Measurements from ENCODE around the gene EML4.

EML4 gene

GRCh38 chr2:42225573-42225972 lies 56.4 kb downstream of the EML4 start:
- no peak for DNase-seq (ENCODE audit: low spot score)

- DNase-seq (ENCODE audit: low spot score) = no peak
Measured at GRCh38 chr2:42227491-42227890, 58.3 kb downstream of the EML4 start.

- no peak for DNase-seq (ENCODE audit: low spot score)
Measured at GRCh38 chr2:42228101-42228500, 58.9 kb downstream of the EML4 start.

GRCh38 chr2:42229949-42230348 lies 60.8 kb downstream of the EML4 start:
- DNase-seq (ENCODE audit: low spot score) = no peak

GRCh38 chr2:42230891-42231290 lies 61.7 kb downstream of the EML4 start:
- no peak for DNase-seq (ENCODE audit: low spot score)

- no peak for DNase-seq (ENCODE audit: low spot score)
Measured at GRCh38 chr2:42232024-42232423, 62.9 kb downstream of the EML4 start.

- no peak for DNase-seq (ENCODE audit: low spot score)
Measured at GRCh38 chr2:42233976-42234441, 64.9 kb downstream of the EML4 start.

- no peak for DNase-seq (ENCODE audit: low spot score)
Measured at GRCh38 chr2:42236911-42237310, 67.8 kb downstream of the EML4 start.

- DNase-seq (ENCODE audit: low spot score) = peak; percentile 26
Measured at GRCh38 chr2:42238644-42239288, 69.6 kb downstream of the EML4 start.

GRCh38 chr2:42239289-42239661 lies 70.1 kb downstream of the EML4 start:
- DNase-seq (ENCODE audit: low spot score) = no peak

- DNase-seq (ENCODE audit: low spot score) = no peak
Measured at GRCh38 chr2:42239811-42240210, 70.7 kb downstream of the EML4 start.

GRCh38 chr2:42241517-42241916 lies 72.4 kb downstream of the EML4 start:
- no peak for DNase-seq (ENCODE audit: low spot score)

- no peak for DNase-seq (ENCODE audit: low spot score)
Measured at GRCh38 chr2:42243297-42243696, 74.1 kb downstream of the EML4 start.

- DNase-seq (ENCODE audit: low spot score) = no peak
Measured at GRCh38 chr2:42244520-42244919, 75.4 kb downstream of the EML4 start.

- no peak for DNase-seq (ENCODE audit: low spot score)
Measured at GRCh38 chr2:42245396-42245795, 76.2 kb downstream of the EML4 start.

- DNase-seq (ENCODE audit: low spot score) = no peak
Measured at GRCh38 chr2:42246562-42246961, 77.4 kb downstream of the EML4 start.

GRCh38 chr2:42248846-42249245 lies 79.7 kb downstream of the EML4 start:
- DNase-seq (ENCODE audit: low spot score) = no peak

GRCh38 chr2:42249284-42249683 lies 80.1 kb downstream of the EML4 start:
- DNase-seq (ENCODE audit: low spot score) = no peak

- no peak for DNase-seq (ENCODE audit: low spot score)
Measured at GRCh38 chr2:42249887-42250286, 80.7 kb downstream of the EML4 start.

- DNase-seq (ENCODE audit: low spot score) = no peak
Measured at GRCh38 chr2:42250925-42251324, 81.8 kb downstream of the EML4 start.

GRCh38 chr2:42252464-42252863 lies 83.3 kb downstream of the EML4 start:
- DNase-seq (ENCODE audit: low spot score) = no peak

- no peak for DNase-seq (ENCODE audit: low spot score)
Measured at GRCh38 chr2:42254186-42254895, 85.2 kb downstream of the EML4 start.

- no peak for DNase-seq (ENCODE audit: low spot score)
Measured at GRCh38 chr2:42256505-42256904, 87.4 kb downstream of the EML4 start.

Data from hematopoietic multipotent progenitor cell treated with erythropoietin and hydrocortisone succinate and interleukin-3 and kit ligand, for 15 days (in vitro differentiated cells).